WTC11 (cell line): ENCODE results near the gene PCAT6. TPM values are rescaled to one million over a fixed set of nuclear protein-coding genes. Genes with fewer than 3 reads are reported as not detected.

Experiments used
- ATAC-seq: fragments of 200-7000 bp; cut with Tn5 transposase; 2 replicates; pipeline ENCODE4 v1.10.0; 2021; ENCODE audit warnings: mild to moderate bottlenecking, moderate library complexity
- CTCF ChIA-PET: fragments of 300-600 bp; sonication (Branson Sonifier 250); formaldehyde crosslinking; loops from one replicate; lab custom pipeline; 2021; ENCODE audit warnings: antibody characterized with exemption; lab: Charles Lee
- POLR2A ChIA-PET: fragments of 350-600 bp; sonication (Branson Sonifier 250); formaldehyde crosslinking; loops from one replicate; lab custom pipeline; 2021; ENCODE audit warnings: antibody characterized with exemption; lab: Charles Lee
- DNase-seq: peaks from one replicate; pipeline ENCODE4 v3.0.0; 2021; ENCODE audit warnings: low spot score
- H3K27ac Mint-ChIP-seq: 2 replicates; pipeline ENCODE4 v1.8.0; 2021; ENCODE audit warnings: mixed read lengths
- H3K27me3 Mint-ChIP-seq: 2 replicates; pipeline ENCODE4 v1.8.0; 2021; ENCODE audit warnings: low read depth, mild to moderate bottlenecking, moderate library complexity, mixed read lengths
- H3K36me3 Mint-ChIP-seq: 2 replicates; pipeline ENCODE4 v1.8.0; 2021; ENCODE audit warnings: mixed read lengths
- H3K4me1 Mint-ChIP-seq: 2 replicates; pipeline ENCODE4 v1.8.0; 2022; ENCODE audit warnings: mixed read lengths
- H3K4me3 Mint-ChIP-seq: 2 replicates; pipeline ENCODE4 v1.8.0; 2021; ENCODE audit warnings: mild to moderate bottlenecking, moderate library complexity, mixed read lengths
- H3K9me3 Mint-ChIP-seq: 2 replicates; pipeline ENCODE4 v1.8.0; 2021; ENCODE audit warnings: mixed read lengths
- AFF4 ChIP-seq: sonication (generic); formaldehyde crosslinking; IDR thresholded peaks from 2 replicates; pipeline ENCODE4 v1.8.1; 2023; ENCODE audit warnings: mild to moderate bottlenecking, missing genetic modification reagents, borderline replicate concordance
- ATF1 ChIP-seq: sonication (generic); formaldehyde crosslinking; IDR thresholded peaks from 2 replicates; pipeline ENCODE4 v1.8.1; 2023; ENCODE audit warnings: mild to moderate bottlenecking, moderate library complexity, missing genetic modification reagents
- ATF2 ChIP-seq: sonication (generic); formaldehyde crosslinking; IDR thresholded peaks from 2 replicates; pipeline ENCODE4 v1.8.1; 2022; ENCODE audit warnings: low read depth, missing genetic modification reagents, borderline replicate concordance
- ERG ChIP-seq: fragments of 250-450 bp; sonication (Bioruptor Pico); IDR thresholded peaks from 2 replicates; pipeline ENCODE4 v1.8.0; 2021; ENCODE audit warnings: mild to moderate bottlenecking
- GABPB1 ChIP-seq: sonication (generic); formaldehyde crosslinking; IDR thresholded peaks from 2 replicates; pipeline ENCODE4 v1.8.1; 2023; ENCODE audit warnings: mild to moderate bottlenecking, missing genetic modification reagents
- JUN ChIP-seq: sonication (generic); formaldehyde crosslinking; IDR thresholded peaks from 2 replicates; pipeline ENCODE4 v1.8.0; 2023; ENCODE audit warnings: mild to moderate bottlenecking, missing genetic modification reagents
- MYBL2 ChIP-seq: sonication (generic); formaldehyde crosslinking; IDR thresholded peaks from 2 replicates; pipeline ENCODE4 v1.8.1; 2023; ENCODE audit warnings: mild to moderate bottlenecking, moderate library complexity, missing genetic modification reagents
- NR1H2 ChIP-seq: sonication (generic); formaldehyde crosslinking; IDR thresholded peaks from 2 replicates; pipeline ENCODE4 v1.9.0; 2021; ENCODE audit warnings: mild to moderate bottlenecking, moderate library complexity, missing genetic modification reagents
- OVOL2 ChIP-seq: fragments of 250-450 bp; sonication (Bioruptor Pico); IDR thresholded peaks from 2 replicates; pipeline ENCODE4 v1.9.0; 2021; ENCODE audit warnings: mild to moderate bottlenecking, borderline replicate concordance
- PRDM15 ChIP-seq: sonication (generic); formaldehyde crosslinking; IDR thresholded peaks from 2 replicates; pipeline ENCODE4 v1.8.0; 2022; ENCODE audit warnings: missing genetic modification reagents
- PREB ChIP-seq: sonication (generic); formaldehyde crosslinking; IDR thresholded peaks from 2 replicates; pipeline ENCODE4 v1.8.1; 2022; ENCODE audit warnings: mild to moderate bottlenecking, missing genetic modification reagents, moderate library complexity, borderline replicate concordance
- SP1 ChIP-seq: sonication (generic); formaldehyde crosslinking; conservative IDR thresholded peaks from 2 replicates; pipeline ENCODE4 v1.8.1; 2022; ENCODE audit warnings: missing genetic modification reagents
- TEAD1 ChIP-seq: sonication (generic); formaldehyde crosslinking; IDR thresholded peaks from 2 replicates; pipeline ENCODE4 v1.8.0; 2022; ENCODE audit warnings: mild to moderate bottlenecking, missing genetic modification reagents
- USF2 ChIP-seq: sonication (generic); formaldehyde crosslinking; IDR thresholded peaks from 2 replicates; pipeline ENCODE4 v1.8.1; 2023; ENCODE audit warnings: mild to moderate bottlenecking, missing genetic modification reagents, moderate library complexity
- ZMAT4 ChIP-seq: fragments of 250-450 bp; sonication (Bioruptor Pico); IDR thresholded peaks from 2 replicates; pipeline ENCODE4 v1.9.0; 2021; ENCODE audit warnings: mild to moderate bottlenecking
- ZNF317 ChIP-seq: sonication (generic); formaldehyde crosslinking; IDR thresholded peaks from 2 replicates; pipeline ENCODE4 v1.8.1; 2023; ENCODE audit warnings: low read depth, mild to moderate bottlenecking, moderate library complexity, missing genetic modification reagents, borderline replicate concordance
- ZNF396 ChIP-seq: fragments of 250-450 bp; sonication (Bioruptor Pico); IDR thresholded peaks from 2 replicates; pipeline ENCODE4 v1.8.0; 2021; ENCODE audit warnings: mild to moderate bottlenecking, moderate library complexity, borderline replicate concordance
- total RNA-seq: library from RNA; stranded (reverse); gene quantifications from 3 replicates; pipeline ENCODE4 v1.2.3, GENCODE V29; 2021

PCAT6 gene
- total RNA-seq, 1 experiment from 2014 or later = 11.7 TPM

- TF ChIP-seq AFF4 (CRISPR knock-in tag) = no peak
- no peak for TF ChIP-seq ZNF317
- TF ChIP-seq SP1 (CRISPR knock-in tag) = no peak
- TF ChIP-seq TEAD1 (CRISPR knock-in tag) = no peak
- no peak for TF ChIP-seq MYBL2 (CRISPR knock-in tag)
- TF ChIP-seq PREB = no peak
- no peak for TF ChIP-seq OVOL2 (CRISPR knock-in tag)
- TF ChIP-seq PRDM15 (CRISPR knock-in tag) = no peak
- TF ChIP-seq ATF2 = no peak
- TF ChIP-seq JUN (CRISPR knock-in tag) = no peak
Observed at GRCh38 chr1:202765721-202766120, 45.0 kb upstream of the PCAT6 start (continued).

GRCh38 chr1:202770135-202770534 is 40.6 kb upstream of the PCAT6 start:
- Mint-ChIP-seq H3K4me1 (no peaks in the 10 kb centered on the region), H3K9me3 (no peaks in the 10 kb centered on the region), H3K4me3 (no peak overlapping the region), H3K27ac (no peak overlapping the region), H3K27me3 (no peaks in the 10 kb centered on the region), H3K36me3 (peaks cover 77% of the 10 kb centered on the region)
- ATAC-seq (no peak), DNase-seq (no peak)
- no peak for TF ChIP-seq NR1H2 (CRISPR knock-in tag)
- TF ChIP-seq ZMAT4 = no peak
- no peak for TF ChIP-seq ATF1 (CRISPR knock-in tag)
- TF ChIP-seq GABPB1 (CRISPR knock-in tag) = no peak
- TF ChIP-seq ZNF396 (CRISPR knock-in tag) = no peak
- TF ChIP-seq ERG (CRISPR knock-in tag) = no peak
- TF ChIP-seq USF2 (CRISPR knock-in tag) = no peak
- ChIA-PET CTCF (no interaction called here), POLR2A (no interaction called here)
